D721Med (cell line): Measurements from ENCODE around the gene VMAC.

ENCODE experiments used
- DNase-seq: peaks from one replicate; pipeline ENCODE4 v3.0.0; 2011; ENCODE audit warnings: low spot score; ENCODE audit not compliant: insufficient read length
- FAIRE-seq: peaks from 2 replicates; lab custom pipeline; 2011; peaks lifted over from hg19 to GRCh38; lab: Jason Lieb, UNC
- TF ChIP-seq, protein P1 (sequence below): IDR thresholded peaks from 2 replicates; pipeline ENCODE4 v1.5.1; 2012; ENCODE audit warnings: mild to moderate bottlenecking, control low read depth; ENCODE audit not compliant: insufficient read depth; ENCODE audit errors: missing control alignments

The VMAC gene

GRCh38 chr19:5954293-5954692 lies 49.6 kb downstream of the VMAC start:
- TF ChIP-seq, protein P1, sequence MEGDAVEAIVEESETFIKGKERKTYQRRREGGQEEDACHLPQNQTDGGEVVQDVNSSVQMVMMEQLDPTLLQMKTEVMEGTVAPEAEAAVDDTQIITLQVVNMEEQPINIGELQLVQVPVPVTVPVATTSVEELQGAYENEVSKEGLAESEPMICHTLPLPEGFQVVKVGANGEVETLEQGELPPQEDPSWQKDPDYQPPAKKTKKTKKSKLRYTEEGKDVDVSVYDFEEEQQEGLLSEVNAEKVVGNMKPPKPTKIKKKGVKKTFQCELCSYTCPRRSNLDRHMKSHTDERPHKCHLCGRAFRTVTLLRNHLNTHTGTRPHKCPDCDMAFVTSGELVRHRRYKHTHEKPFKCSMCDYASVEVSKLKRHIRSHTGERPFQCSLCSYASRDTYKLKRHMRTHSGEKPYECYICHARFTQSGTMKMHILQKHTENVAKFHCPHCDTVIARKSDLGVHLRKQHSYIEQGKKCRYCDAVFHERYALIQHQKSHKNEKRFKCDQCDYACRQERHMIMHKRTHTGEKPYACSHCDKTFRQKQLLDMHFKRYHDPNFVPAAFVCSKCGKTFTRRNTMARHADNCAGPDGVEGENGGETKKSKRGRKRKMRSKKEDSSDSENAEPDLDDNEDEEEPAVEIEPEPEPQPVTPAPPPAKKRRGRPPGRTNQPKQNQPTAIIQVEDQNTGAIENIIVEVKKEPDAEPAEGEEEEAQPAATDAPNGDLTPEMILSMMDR: no peak

GRCh38 chr19:5955636-5955935 lies 50.9 kb downstream of the VMAC start:
- FAIRE-seq: no peak
- no peak for DNase-seq
- TF ChIP-seq, protein P1: no peak

More at GRCh38 chr19:5954293-5954692, 49.6 kb downstream of the VMAC start:
- DNase-seq: no peak
- no peak for FAIRE-seq

- FAIRE-seq (no peak), DNase-seq (no peak)
- TF ChIP-seq, protein P1: no peak
Measured at GRCh38 chr19:5956323-5956722, 51.7 kb downstream of the VMAC start.

GRCh38 chr19:5956728-5957127 lies 52.1 kb downstream of the VMAC start:
- DNase-seq (no peak), FAIRE-seq (no peak)
- TF ChIP-seq, protein P1: no peak

DNA sequence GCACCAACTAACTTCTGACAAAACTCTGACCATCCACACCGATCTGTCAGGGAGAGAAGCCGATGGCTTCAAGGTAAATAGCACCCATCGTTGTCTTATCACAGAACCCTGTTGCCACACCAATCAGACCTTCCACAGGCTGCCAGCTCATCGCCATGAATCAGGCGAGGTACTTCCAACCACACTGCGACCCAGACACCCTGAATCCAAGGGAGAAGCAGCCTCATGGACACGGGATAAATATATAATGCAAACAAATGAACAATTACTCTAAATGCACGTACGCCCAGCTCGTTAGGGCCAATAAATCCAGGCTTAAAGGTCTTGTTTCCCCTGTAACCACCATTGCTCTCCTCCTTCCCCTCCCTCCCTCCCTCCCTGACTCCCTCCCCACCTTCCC lies 52.5 kb downstream of the VMAC start:
- no peak for FAIRE-seq

GRCh38 chr19:5958074-5958850 lies 53.6 kb downstream of the VMAC start:
- TF ChIP-seq, protein P1: no peak
- DNase-seq (no peak), FAIRE-seq (no peak)

More for the DNA sequence above, 52.5 kb downstream of the VMAC start:
- TF ChIP-seq, protein P1: no peak
- DNase-seq: no peak

DNA sequence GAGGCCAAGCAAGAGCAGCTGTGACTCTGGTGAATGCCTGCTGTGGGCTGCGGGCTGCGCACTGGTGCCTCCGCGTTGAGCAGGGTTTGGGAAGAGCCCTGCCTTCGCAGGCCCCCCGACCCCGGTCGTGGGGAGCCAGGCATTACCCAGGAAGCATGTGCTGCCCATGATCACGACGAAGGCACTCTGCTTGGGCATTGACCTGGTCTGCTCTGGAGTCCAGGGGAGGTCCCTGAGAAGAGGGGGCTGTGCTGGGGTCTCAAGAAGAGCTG lies 54.1 kb downstream of the VMAC start:
- DNase-seq (no peak), FAIRE-seq (no peak)
- TF ChIP-seq, protein P1: no peak
